Neural cell (in vitro differentiated cells): Measurements from ENCODE around the gene CROCC2. TPM values are rescaled to one million over a fixed set of nuclear protein-coding genes. Genes with fewer than 3 reads are reported as not detected.

Experiments used
- H2AFZ ChIP-seq: fragments of 200-600, 300-800 bp; sonication (generic), shearing (Covaris generic); 2 replicates; pipeline ENCODE4 v1.6.0; 2014; ENCODE audit warnings: low read depth, mild to moderate bottlenecking, antibody characterized with exemption, low read length, moderate library complexity
- H3F3A ChIP-seq: fragments of 200-600 bp; shearing (Covaris generic); 2 replicates; pipeline ENCODE4 v1.6.1; 2016; ENCODE audit warnings: mild to moderate bottlenecking, moderate library complexity, mixed read lengths, antibody characterized with exemption, low read length; ENCODE audit not compliant: insufficient read depth, poor library complexity, severe bottlenecking
- H3K27ac ChIP-seq: fragments of 200-600, 300-800 bp; sonication (generic), shearing (Covaris generic); 2 replicates; pipeline ENCODE4 v1.5.1; 2014; ENCODE audit warnings: mild to moderate bottlenecking, low read length, moderate library complexity
- H3K27me3 ChIP-seq: fragments of 300-800, 200-600 bp; sonication (generic), shearing (Covaris generic); 2 replicates; pipeline ENCODE4 v1.6.0; 2014; ENCODE audit warnings: mild to moderate bottlenecking, low read depth, low read length, moderate library complexity; ENCODE audit not compliant: insufficient read depth
- H3K36me3 ChIP-seq: fragments of 300-800, 200-600 bp; sonication (generic), shearing (Covaris generic); 2 replicates; pipeline ENCODE4 v1.5.1; 2014; ENCODE audit warnings: mild to moderate bottlenecking, antibody characterized with exemption, low read length, moderate library complexity; ENCODE audit not compliant: insufficient read depth
- H3K4me2 ChIP-seq: fragments of 300-800, 200-600 bp; sonication (generic), shearing (Covaris generic); 2 replicates; pipeline ENCODE4 v1.6.0; 2014; ENCODE audit warnings: mild to moderate bottlenecking, low read length
- H3K4me3 ChIP-seq: fragments of 300-800, 200-600 bp; sonication (generic), shearing (Covaris generic); 2 replicates; pipeline ENCODE4 v1.5.1; 2014; ENCODE audit warnings: mild to moderate bottlenecking, low read length, moderate library complexity
- H3K79me2 ChIP-seq: fragments of 200-600 bp; shearing (Covaris generic); replicated peaks from 2 replicates; pipeline ENCODE4 v1.6.0; 2014; ENCODE audit warnings: mild to moderate bottlenecking, low read length, moderate library complexity; ENCODE audit not compliant: insufficient read depth
- H3K9ac ChIP-seq: fragments of 300-800, 200-600 bp; sonication (generic), shearing (Covaris generic); 2 replicates; pipeline ENCODE4 v1.6.1; 2016; ENCODE audit warnings: mild to moderate bottlenecking, low read length, mixed read lengths
- H3K9me2 ChIP-seq: fragments of 200-600 bp; shearing (Covaris generic); 2 replicates; pipeline ENCODE4 v1.6.1; 2016; ENCODE audit warnings: mild to moderate bottlenecking, low read length, mixed read lengths; ENCODE audit not compliant: insufficient read depth
- H3K9me3 ChIP-seq: fragments of 200-600, 300-800 bp; sonication (generic), shearing (Covaris generic); 2 replicates; pipeline ENCODE4 v1.6.1; 2016; ENCODE audit warnings: mild to moderate bottlenecking, mixed run types, low read length, moderate library complexity, mixed read lengths
- H4K20me1 ChIP-seq: fragments of 200-600 bp; shearing (Covaris generic); 2 replicates; pipeline ENCODE4 v1.6.1; 2016; ENCODE audit warnings: mild to moderate bottlenecking, mixed run types; ENCODE audit not compliant: insufficient read depth
- CTCF ChIP-seq: fragments of 450-650 bp; IDR thresholded peaks from 2 replicates; pipeline ENCODE4 v1.5.1; 2014; ENCODE audit warnings: antibody characterized with exemption, mild to moderate bottlenecking, moderate library complexity; ENCODE audit not compliant: poor library complexity, severe bottlenecking
- EP300 ChIP-seq: fragments of 450-650 bp; conservative IDR thresholded peaks from 2 replicates; pipeline ENCODE4 v1.6.1; 2014; ENCODE audit warnings: antibody characterized with exemption, mild to moderate bottlenecking, moderate library complexity; ENCODE audit not compliant: poor library complexity, severe bottlenecking
- EZH2 ChIP-seq: fragments of 200-600, 300-800 bp; shearing (Covaris generic), sonication (generic); IDR thresholded peaks from 2 replicates; pipeline ENCODE4 v1.6.1; 2014; ENCODE audit warnings: antibody characterized with exemption, low read length, borderline replicate concordance, mild to moderate bottlenecking; ENCODE audit not compliant: insufficient read depth, poor library complexity, severe bottlenecking
- MXI1 ChIP-seq: fragments of 450-650 bp; conservative IDR thresholded peaks from 2 replicates; pipeline ENCODE4 v1.6.1; 2014; ENCODE audit warnings: antibody characterized with exemption, mild to moderate bottlenecking; ENCODE audit not compliant: poor library complexity, severe bottlenecking
- POLR2AphosphoS5 ChIP-seq: IDR thresholded peaks from 2 replicates; pipeline ENCODE4 v1.6.1; 2012
- RAD21 ChIP-seq: fragments of 450-650 bp; conservative IDR thresholded peaks from 2 replicates; pipeline ENCODE4 v1.6.1; 2014; ENCODE audit warnings: antibody characterized with exemption, mild to moderate bottlenecking, moderate library complexity
- REST ChIP-seq: IDR thresholded peaks from 2 replicates; pipeline ENCODE4 v1.6.1; 2012; ENCODE audit warnings: borderline replicate concordance
- SMC3 ChIP-seq: fragments of 450-650 bp; conservative IDR thresholded peaks from 2 replicates; pipeline ENCODE4 v1.6.1; 2014; ENCODE audit warnings: antibody characterized with exemption, mild to moderate bottlenecking, moderate library complexity; ENCODE audit not compliant: poor library complexity
- TAF1 ChIP-seq: IDR thresholded peaks from 2 replicates; pipeline ENCODE4 v1.6.1; 2012; ENCODE audit warnings: low read depth
- polyA plus RNA-seq: library from polyadenylated mRNA; depleted of rRNA; stranded (reverse); fragments of >200 nt; gene quantifications from 2 replicates; pipeline ENCODE4 v1.2.3, GENCODE V29; 2014

The CROCC2 gene
- polyA plus RNA-seq, 1 donor from 2014 or later = 0.09 TPM

- H2AFZ ChIP-seq = no peak overlapping the region
- no peak overlapping the region for H3K4me2 ChIP-seq
- H3K4me3 ChIP-seq = no peak overlapping the region
- no peaks in the 10 kb centered on the region for H4K20me1 ChIP-seq
- H3K27ac ChIP-seq = no peak overlapping the region
- H3K36me3 ChIP-seq = no peaks in the 10 kb centered on the region
- TF ChIP-seq SMC3 = no peak
- TF ChIP-seq POLR2AphosphoS5 = no peak
- TF ChIP-seq EZH2 = no peak
- TF ChIP-seq TAF1 = no peak
- no peak for TF ChIP-seq MXI1
- TF ChIP-seq REST = no peak
- TF ChIP-seq CTCF = no peak
- no peak for TF ChIP-seq EP300
- no peak for TF ChIP-seq RAD21
- peaks cover 9% of the 10 kb centered on the region for H3K27me3 ChIP-seq
- no peak overlapping the region for H3K9ac ChIP-seq
- no peaks in the 10 kb centered on the region for H3K79me2 ChIP-seq
- H3K9me3 ChIP-seq = peaks cover 4% of the 10 kb centered on the region
- no peaks in the 10 kb centered on the region for H3K9me2 ChIP-seq
- no peaks in the 10 kb centered on the region for H3F3A ChIP-seq
Observed at GRCh38 chr2:241030333-241030680, 124.2 kb downstream of the CROCC2 start.

- H3K9me3 ChIP-seq = peaks cover 4% of the 10 kb centered on the region
- no peaks in the 10 kb centered on the region for H3K79me2 ChIP-seq
- no peaks in the 10 kb centered on the region for H4K20me1 ChIP-seq
- no peak overlapping the region for H3K9ac ChIP-seq
- H3K4me3 ChIP-seq = no peak overlapping the region
- H3K27me3 ChIP-seq = peaks cover 12% of the 10 kb centered on the region
- no peak overlapping the region for H3K4me2 ChIP-seq
- TF ChIP-seq MXI1 (no peak), EZH2 (no peak), CTCF (no peak), REST (no peak), EP300 (no peak), POLR2AphosphoS5 (no peak), TAF1 (no peak), SMC3 (no peak), RAD21 (no peak)
- H3K36me3 ChIP-seq = no peaks in the 10 kb centered on the region
- no peak overlapping the region for H3K27ac ChIP-seq
- H3F3A ChIP-seq = no peaks in the 10 kb centered on the region
- no peak overlapping the region for H2AFZ ChIP-seq
- H3K9me2 ChIP-seq = no peaks in the 10 kb centered on the region
Observed at GRCh38 chr2:241030883-241031282, 124.7 kb downstream of the CROCC2 start.
